ENCODE data around the gene NHP2. TPM values are rescaled to one million over a fixed set of nuclear protein-coding genes. Genes with fewer than 3 reads are reported as not detected.
A peak's percentile ranks its signal among the peaks of the same experiment; 100 is the strongest.

Gene NHP2
- 10 to 100 TPM; 39.2 to 43.5 (median 40.2) TPM for total RNA-seq
- total RNA-seq (2013), result 66.8 TPM

DNA sequence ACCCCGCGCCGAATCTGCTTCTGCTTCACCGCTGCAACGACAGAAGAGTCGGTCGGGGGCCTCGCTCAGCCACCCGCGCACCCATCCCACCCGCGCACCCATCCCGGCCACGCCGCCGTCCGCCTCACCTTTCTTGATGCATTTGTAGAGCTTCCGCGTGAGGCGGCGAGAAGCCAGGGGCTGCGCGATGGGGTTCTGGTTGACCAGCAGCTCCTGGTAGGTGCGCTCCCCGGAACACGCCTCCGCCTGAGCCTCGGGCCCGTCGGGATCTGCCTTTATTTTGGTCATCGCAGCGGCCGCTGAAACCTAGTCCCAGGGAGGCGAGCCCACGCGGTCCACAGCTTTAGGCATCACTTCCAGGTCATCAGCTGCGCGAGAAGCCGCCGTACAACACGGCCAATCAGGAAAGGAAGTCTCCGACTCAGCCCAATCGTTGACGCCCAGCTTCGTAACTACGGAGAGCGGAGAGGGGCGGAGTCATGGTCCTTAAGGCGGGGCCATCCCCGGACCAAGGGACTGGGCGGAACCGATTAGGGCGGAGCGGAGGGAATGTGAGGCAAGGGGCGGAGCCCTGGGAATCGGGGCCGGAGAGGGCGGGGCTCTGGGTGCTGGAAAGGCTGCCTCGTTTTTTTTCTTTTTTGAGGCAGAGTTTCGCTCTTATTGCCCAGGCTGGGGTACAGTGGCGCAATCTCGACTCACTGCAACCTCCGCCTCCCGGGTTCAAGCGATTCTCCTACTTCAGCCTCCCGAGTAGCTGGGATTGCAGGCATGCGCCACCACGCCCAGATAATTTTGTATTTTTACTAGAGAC lies at the start of gene NHP2:
Gene NHP2, minus strand, starts transcription at position 356 of the 811 bp plus-strand sequence. Its CDS starts 68 bp downstream, at position 288.
- Histone ChIP-seq H3K27me3 (ENCODE audit: control insufficient read depth, insufficient read depth, low read length) (no peaks in the 10 kb centered on the region), H3K27ac (ENCODE audit: low read length) (peak within 1 kb of the TSS; percentile 11), H3K36me3 (ENCODE audit: control insufficient read depth, insufficient read depth, low read length) (peaks cover 28% of the 10 kb centered on the region), H3K4me1 (ENCODE audit: control insufficient read depth, insufficient read depth, low read length) (peaks cover 20% of the 10 kb centered on the region), H3K9me3 (ENCODE audit: control insufficient read depth, insufficient read depth, low read length) (no peaks in the 10 kb centered on the region), H3K4me3 (ENCODE audit: low read length) (peak within 1 kb of the TSS; percentile 54)
- H3K27ac Mint-ChIP-seq, result peak within 1 kb of the TSS; percentile 89 to 93
- TF ChIP-seq CTCF (IDR thresholded peaks at IDR 0.05), result no peak
- WGBS (ENCODE audit: insufficient coverage), result 2% methylated on average over 68 of the region's 68 CpGs
- peaks cover 19 to 23% of the 10 kb centered on the region in 2 donors for H3K4me1 Mint-ChIP-seq
- ATAC-seq, result peak; percentile 98 to 100 (median 99)
- H3K9me3 Mint-ChIP-seq, result no peaks in the 10 kb centered on the region
- peak; percentile 92 to 99 for DNase-seq
- H3K27me3 Mint-ChIP-seq (ENCODE audit: low read depth in 2 of 2), result no peaks in the 10 kb centered on the region
- peak within 1 kb of the TSS; percentile 98 for H3K4me3 Mint-ChIP-seq
- H3K36me3 Mint-ChIP-seq, result no peaks in the 10 kb centered on the region
- intact Hi-C loops (cut with micrococcal nuclease), result loop anchor here (2.0 kb wide), 1 partner anchor 39 kb away; no protein-coding TSS in a partner anchor

GRCh38 chr5:178202541-178202940 lies 48.9 kb upstream of the NHP2 start:
- ATAC-seq, result no peak
- Histone ChIP-seq H3K4me1 (ENCODE audit: control insufficient read depth, insufficient read depth, low read length) (peaks cover 24% of the 10 kb centered on the region), H3K27ac (ENCODE audit: low read length) (no peak overlapping the region), H3K4me3 (ENCODE audit: low read length) (no peak overlapping the region), H3K9me3 (ENCODE audit: control insufficient read depth, insufficient read depth, low read length) (no peaks in the 10 kb centered on the region), H3K36me3 (ENCODE audit: control insufficient read depth, insufficient read depth, low read length) (peaks cover 11% of the 10 kb centered on the region), H3K27me3 (ENCODE audit: control insufficient read depth, insufficient read depth, low read length) (no peaks in the 10 kb centered on the region)
- no peaks in the 10 kb centered on the region for H3K36me3 Mint-ChIP-seq
- TF ChIP-seq CTCF (IDR thresholded peaks at IDR 0.05), result no peak
- intact Hi-C loops (cut with micrococcal nuclease), result no loop called here
- no peaks in the 10 kb centered on the region for H3K9me3 Mint-ChIP-seq
- peaks cover 27 to 28% of the 10 kb centered on the region in 2 donors for H3K4me1 Mint-ChIP-seq
- 95% methylated on average over 9 of the region's 10 CpGs for WGBS (ENCODE audit: insufficient coverage)
- H3K27me3 Mint-ChIP-seq (ENCODE audit: low read depth in 2 of 2), result no peaks in the 10 kb centered on the region
- peak overlapping the region; percentile 61 for H3K4me3 Mint-ChIP-seq
- no peak for DNase-seq
- H3K27ac Mint-ChIP-seq, result no peak overlapping the region

DNA sequence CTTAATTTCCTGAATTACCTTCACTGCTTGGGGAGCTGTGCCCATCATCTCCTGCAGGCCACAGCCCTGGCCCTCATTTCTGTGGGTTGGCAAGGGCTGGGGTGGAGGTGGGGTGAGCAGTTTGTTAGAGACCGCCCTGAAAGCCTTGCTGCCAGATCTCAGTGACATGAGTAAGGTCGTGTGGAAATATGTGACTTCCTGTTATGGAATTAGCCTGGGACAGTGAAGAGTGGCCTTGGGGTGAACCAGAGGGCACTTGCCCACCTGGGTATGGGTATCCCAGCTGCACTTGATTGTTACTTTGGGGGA lies 48.2 kb upstream of the NHP2 start:
- DNase-seq (no peak), ATAC-seq (no peak)
- no peak for TF ChIP-seq CTCF (IDR thresholded peaks at IDR 0.05)
- intact Hi-C loops (cut with micrococcal nuclease), result no loop called here
- Mint-ChIP-seq H3K9me3 (no peaks in the 10 kb centered on the region), H3K27ac (no peak overlapping the region), H3K4me3 (no peak overlapping the region), H3K36me3 (no peaks in the 10 kb centered on the region), H3K27me3 (ENCODE audit: low read depth in 2 of 2) (no peaks in the 10 kb centered on the region), H3K4me1 (peaks cover 20 to 23% of the 10 kb centered on the region in 2 donors)
- Histone ChIP-seq H3K9me3 (ENCODE audit: control insufficient read depth, insufficient read depth, low read length) (no peaks in the 10 kb centered on the region), H3K4me3 (ENCODE audit: low read length) (no peak overlapping the region), H3K4me1 (ENCODE audit: control insufficient read depth, insufficient read depth, low read length) (peaks cover 21% of the 10 kb centered on the region), H3K27ac (ENCODE audit: low read length) (no peak overlapping the region), H3K36me3 (ENCODE audit: control insufficient read depth, insufficient read depth, low read length) (peaks cover 4% of the 10 kb centered on the region), H3K27me3 (ENCODE audit: control insufficient read depth, insufficient read depth, low read length) (no peaks in the 10 kb centered on the region)
- WGBS (ENCODE audit: insufficient coverage), result 27% methylated on average over 2 of the region's 2 CpGs
